ENCODE results near the gene NCF2.

Gene NCF2

GRCh38 chr1:183576537-183576936, 13.7 kb downstream of the NCF2 start:
- Histone ChIP-seq H3K27me3 (ENCODE audit: low read depth, low read length) (no peaks in the 10 kb centered on the region), H3K4me1 (ENCODE audit: low read length) (peaks cover 18% of the 10 kb centered on the region), H3K36me3 (replicated peaks; ENCODE audit: low read depth, low read length) (peaks cover 76% of the 10 kb centered on the region), H3K9me3 (ENCODE audit: insufficient read depth, low read length) (no peaks in the 10 kb centered on the region), H3K9ac (ENCODE audit: low read length) (no peak overlapping the region), H3K79me2 (ENCODE audit: low read length) (peaks cover 81% of the 10 kb centered on the region), H3K27ac (ENCODE audit: low read length) (no peak overlapping the region), H3K4me3 (ENCODE audit: low read length) (no peak overlapping the region), H2AFZ (ENCODE audit: low read depth, low read length) (no peak overlapping the region), H4K20me1 (ENCODE audit: insufficient read depth, low read length) (peaks cover 84% of the 10 kb centered on the region), H3K4me2 (ENCODE audit: low read length) (no peak overlapping the region)
- TF ChIP-seq CTCF (IDR thresholded peaks at IDR 0.05; ENCODE audit: low read depth, low read length), result no peak
- no peak for TF ChIP-seq EZH2phosphoT487 (IDR thresholded peaks at IDR 0.05; ENCODE audit: low read depth)

GRCh38 chr1:183575606-183576005, 14.7 kb downstream of the NCF2 start:
- no peak for TF ChIP-seq EZH2phosphoT487 (IDR thresholded peaks at IDR 0.05; ENCODE audit: low read depth)
- TF ChIP-seq CTCF (IDR thresholded peaks at IDR 0.05; ENCODE audit: low read depth, low read length), result no peak
- no peak overlapping the region for H3K4me2 ChIP-seq (ENCODE audit: low read length)
- no peaks in the 10 kb centered on the region for H3K9me3 ChIP-seq (ENCODE audit: insufficient read depth, low read length)
- peaks cover 15% of the 10 kb centered on the region for H3K4me1 ChIP-seq (ENCODE audit: low read length)
- H2AFZ ChIP-seq (ENCODE audit: low read depth, low read length), result no peak overlapping the region
- H4K20me1 ChIP-seq (ENCODE audit: insufficient read depth, low read length), result peaks cover 82% of the 10 kb centered on the region
- peaks cover 77% of the 10 kb centered on the region for H3K79me2 ChIP-seq (ENCODE audit: low read length)
- no peaks in the 10 kb centered on the region for H3K27me3 ChIP-seq (ENCODE audit: low read depth, low read length)
- peaks cover 83% of the 10 kb centered on the region for H3K36me3 ChIP-seq (replicated peaks; ENCODE audit: low read depth, low read length)
- no peak overlapping the region for H3K9ac ChIP-seq (ENCODE audit: low read length)
- no peak overlapping the region for H3K4me3 ChIP-seq (ENCODE audit: low read length)
- no peak overlapping the region for H3K27ac ChIP-seq (ENCODE audit: low read length)

- Histone ChIP-seq H3K27ac (ENCODE audit: low read length) (no peak overlapping the region), H3K4me2 (ENCODE audit: low read length) (no peak overlapping the region), H3K36me3 (replicated peaks; ENCODE audit: low read depth, low read length) (peaks cover 85% of the 10 kb centered on the region), H3K4me1 (ENCODE audit: low read length) (peaks cover 32% of the 10 kb centered on the region), H3K79me2 (ENCODE audit: low read length) (peaks cover 67% of the 10 kb centered on the region), H3K4me3 (ENCODE audit: low read length) (no peak overlapping the region), H3K9me3 (ENCODE audit: insufficient read depth, low read length) (no peaks in the 10 kb centered on the region), H2AFZ (ENCODE audit: low read depth, low read length) (no peak overlapping the region), H4K20me1 (ENCODE audit: insufficient read depth, low read length) (peaks cover 72% of the 10 kb centered on the region), H3K27me3 (ENCODE audit: low read depth, low read length) (no peaks in the 10 kb centered on the region), H3K9ac (ENCODE audit: low read length) (no peak overlapping the region)
- TF ChIP-seq CTCF (IDR thresholded peaks at IDR 0.05; ENCODE audit: low read depth, low read length) (no peak), EZH2phosphoT487 (IDR thresholded peaks at IDR 0.05; ENCODE audit: low read depth) (no peak)
These were observed 17.5 kb downstream of the NCF2 start for GRCh38 chr1:183572721-183573120.

GRCh38 chr1:183571678-183572268, 18.5 kb downstream of the NCF2 start:
- H3K4me2 ChIP-seq (ENCODE audit: low read length), result no peak overlapping the region
- H3K9ac ChIP-seq (ENCODE audit: low read length), result no peak overlapping the region
- H3K36me3 ChIP-seq (replicated peaks; ENCODE audit: low read depth, low read length), result peaks cover 85% of the 10 kb centered on the region
- no peak overlapping the region for H2AFZ ChIP-seq (ENCODE audit: low read depth, low read length)
- peaks cover 62% of the 10 kb centered on the region for H3K79me2 ChIP-seq (ENCODE audit: low read length)
- peaks cover 70% of the 10 kb centered on the region for H4K20me1 ChIP-seq (ENCODE audit: insufficient read depth, low read length)
- H3K9me3 ChIP-seq (ENCODE audit: insufficient read depth, low read length), result no peaks in the 10 kb centered on the region
- no peaks in the 10 kb centered on the region for H3K27me3 ChIP-seq (ENCODE audit: low read depth, low read length)
- H3K4me1 ChIP-seq (ENCODE audit: low read length), result peaks cover 37% of the 10 kb centered on the region
- TF ChIP-seq EZH2phosphoT487 (IDR thresholded peaks at IDR 0.05; ENCODE audit: low read depth), result no peak
- no peak for TF ChIP-seq CTCF (IDR thresholded peaks at IDR 0.05; ENCODE audit: low read depth, low read length)
- H3K27ac ChIP-seq (ENCODE audit: low read length), result no peak overlapping the region
- H3K4me3 ChIP-seq (ENCODE audit: low read length), result no peak overlapping the region

Measured in OCI-LY3 (cell line).